ENCODE measurements around the gene TMEM179B.
A peak's percentile ranks its signal among the peaks of the same experiment; 100 is the strongest.
"Not testable (repeated sequence)": the region's sequence is repeated elsewhere in the genome, so short reads cannot be mapped to it uniquely, and the experiment has no call there.

Gene TMEM179B

DNA sequence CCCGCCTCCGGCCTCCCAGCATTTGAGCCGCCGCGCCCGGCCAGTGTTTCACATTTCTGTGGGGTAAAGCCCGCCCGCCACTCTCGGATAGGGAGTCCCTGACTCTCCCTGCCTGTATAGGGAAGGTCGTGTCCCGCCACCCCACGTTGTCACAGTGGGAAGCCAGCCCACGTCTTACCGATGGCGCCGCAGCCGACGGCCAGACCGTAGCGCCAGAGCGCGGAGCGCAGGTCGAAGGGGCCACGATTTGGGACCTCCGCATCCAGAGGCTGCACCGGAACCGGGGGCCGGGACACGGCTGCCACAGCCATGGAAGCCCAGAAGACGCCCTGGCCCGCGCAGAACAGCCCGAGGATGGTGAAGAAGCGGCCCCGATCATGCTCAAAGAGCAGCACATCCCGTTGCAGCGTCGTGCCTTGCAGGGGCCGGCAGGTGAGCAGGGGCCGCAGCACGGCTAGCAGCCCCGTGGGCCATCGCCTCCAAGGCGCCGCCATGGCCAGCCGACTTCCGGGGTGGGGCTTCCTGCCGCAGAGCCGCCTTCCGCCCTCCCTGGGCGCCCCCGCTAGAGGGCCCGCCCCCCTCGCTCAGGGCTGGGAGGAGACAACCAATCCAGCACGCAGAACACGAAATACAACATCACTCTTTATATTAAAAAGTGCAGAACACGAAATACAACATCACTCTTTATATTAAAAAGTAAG is 4.4 kb downstream of the TMEM179B start, which contains the start of gene TMEM223:
Gene TMEM223, minus strand, starts transcription at position 506 of the 701 bp plus-strand sequence. Its CDS starts 12 bp downstream, at position 494.
- DNase-seq, result peak; percentile 43

GRCh38 chr11:62792202-62792575 is 5.0 kb downstream of the TMEM179B start:
- DNase-seq, result no peak

DNA sequence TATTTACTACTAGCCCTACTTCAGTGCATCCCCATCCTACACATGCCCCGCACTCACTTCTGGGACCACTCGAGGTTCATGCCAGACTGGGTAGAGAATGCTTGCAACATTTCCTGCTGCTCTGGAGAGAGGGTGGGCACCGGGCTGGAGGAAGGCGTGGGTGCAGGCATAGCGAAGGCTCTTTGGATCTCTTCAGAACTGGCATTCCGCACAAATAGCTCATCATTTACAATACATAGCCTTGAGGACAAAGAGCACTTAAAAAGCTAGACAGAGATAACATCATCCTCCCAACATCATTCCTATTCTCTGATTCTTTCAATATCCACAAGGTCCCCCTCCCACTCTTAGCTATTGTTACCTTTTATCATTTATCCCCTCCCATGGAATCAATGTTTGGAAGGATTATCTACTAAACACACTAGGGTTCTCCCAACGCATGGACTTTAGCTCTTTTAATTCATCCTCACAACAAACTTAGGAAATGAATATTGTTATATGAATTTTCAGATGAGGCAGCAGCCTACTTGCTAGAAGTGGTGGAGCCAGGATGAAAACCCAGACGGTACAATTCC is 7.1 kb downstream of the TMEM179B start:
- DNase-seq, result no peak

DNA sequence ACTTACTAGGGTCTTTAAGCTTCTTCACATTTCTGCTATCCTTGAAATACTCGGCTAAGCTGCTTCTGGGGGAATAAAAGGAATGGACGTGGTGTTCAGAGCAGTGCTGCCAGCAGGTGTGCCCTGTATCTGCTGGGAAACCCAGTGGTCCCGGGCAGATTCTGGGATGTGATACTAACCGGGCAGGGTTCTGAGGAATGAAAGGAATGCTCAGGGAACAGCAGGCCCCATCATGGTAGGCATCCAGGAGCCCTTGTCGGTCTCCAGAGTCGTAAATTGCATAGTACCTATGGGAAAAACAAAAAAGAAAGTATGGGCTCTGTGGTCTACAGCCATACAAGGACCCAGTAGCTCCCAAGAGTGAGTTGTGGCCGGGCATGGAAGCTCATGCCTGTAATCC is 9.1 kb downstream of the TMEM179B start:
- DNase-seq, result no peak

GRCh38 chr11:62799486-62799885 is 12.3 kb downstream of the TMEM179B start:
- no peak for DNase-seq

- no peak for DNase-seq
Measured at GRCh38 chr11:62801071-62801470, 13.9 kb downstream of the TMEM179B start.

- DNase-seq, result no peak
Measured at GRCh38 chr11:62804310-62805075, 17.3 kb downstream of the TMEM179B start.

- peak; percentile 77 for DNase-seq
Measured at GRCh38 chr11:62805076-62805892, 18.1 kb downstream of the TMEM179B start, which contains the start of gene NXF1. NXF1 (minus strand) TSS chr11:62805440; CDS start chr11:62805356, 84 bp downstream.

- DNase-seq, result no peak
Measured at GRCh38 chr11:62805961-62806441, 18.8 kb downstream of the TMEM179B start.

GRCh38 chr11:62806611-62807121 is 19.5 kb downstream of the TMEM179B start:
- DNase-seq, result no peak

GRCh38 chr11:62810748-62811147 is 23.5 kb downstream of the TMEM179B start:
- DNase-seq, result no peak

GRCh38 chr11:62811659-62812058 is 24.5 kb downstream of the TMEM179B start:
- no peak for DNase-seq

GRCh38 chr11:62816557-62816956 is 29.4 kb downstream of the TMEM179B start:
- DNase-seq, result no peak

- DNase-seq, result no peak
Measured at GRCh38 chr11:62817129-62817528, 29.9 kb downstream of the TMEM179B start.

- DNase-seq, result no peak
Measured at GRCh38 chr11:62823677-62824076, 36.5 kb downstream of the TMEM179B start.

GRCh38 chr11:62828130-62828529 is 40.9 kb downstream of the TMEM179B start:
- not testable (repeated sequence) for DNase-seq

DNA sequence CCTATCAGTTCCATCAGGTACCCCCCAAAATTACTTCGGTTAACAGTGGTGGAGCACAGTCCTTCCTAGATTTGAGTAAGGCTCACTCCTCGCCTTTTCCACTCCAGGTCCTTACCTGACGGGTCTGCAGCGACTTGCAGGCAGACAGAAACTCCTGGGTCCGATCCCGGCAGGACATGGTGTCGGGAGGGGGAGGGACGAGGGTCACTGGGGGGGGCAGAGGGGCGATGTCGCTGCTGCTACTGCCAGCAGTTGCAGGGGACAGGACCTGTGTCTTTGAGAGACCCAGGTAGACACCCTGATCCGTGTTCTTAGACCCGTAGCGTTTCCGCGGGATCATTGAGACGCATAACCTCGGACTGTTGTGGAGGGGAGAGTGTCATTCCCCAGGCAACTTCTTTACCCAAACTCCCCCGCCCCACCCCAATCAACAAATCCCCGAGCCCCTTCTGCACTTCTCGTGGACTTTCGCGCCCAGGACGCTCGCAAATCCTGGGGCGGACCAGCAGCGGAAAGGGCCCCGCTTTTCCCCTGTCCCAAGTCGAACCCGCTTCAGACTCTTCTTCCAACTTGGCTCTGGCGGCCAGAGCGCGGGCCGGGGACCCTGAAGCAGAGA is 43.8 kb downstream of the TMEM179B start:
- no peak for DNase-seq

DNA sequence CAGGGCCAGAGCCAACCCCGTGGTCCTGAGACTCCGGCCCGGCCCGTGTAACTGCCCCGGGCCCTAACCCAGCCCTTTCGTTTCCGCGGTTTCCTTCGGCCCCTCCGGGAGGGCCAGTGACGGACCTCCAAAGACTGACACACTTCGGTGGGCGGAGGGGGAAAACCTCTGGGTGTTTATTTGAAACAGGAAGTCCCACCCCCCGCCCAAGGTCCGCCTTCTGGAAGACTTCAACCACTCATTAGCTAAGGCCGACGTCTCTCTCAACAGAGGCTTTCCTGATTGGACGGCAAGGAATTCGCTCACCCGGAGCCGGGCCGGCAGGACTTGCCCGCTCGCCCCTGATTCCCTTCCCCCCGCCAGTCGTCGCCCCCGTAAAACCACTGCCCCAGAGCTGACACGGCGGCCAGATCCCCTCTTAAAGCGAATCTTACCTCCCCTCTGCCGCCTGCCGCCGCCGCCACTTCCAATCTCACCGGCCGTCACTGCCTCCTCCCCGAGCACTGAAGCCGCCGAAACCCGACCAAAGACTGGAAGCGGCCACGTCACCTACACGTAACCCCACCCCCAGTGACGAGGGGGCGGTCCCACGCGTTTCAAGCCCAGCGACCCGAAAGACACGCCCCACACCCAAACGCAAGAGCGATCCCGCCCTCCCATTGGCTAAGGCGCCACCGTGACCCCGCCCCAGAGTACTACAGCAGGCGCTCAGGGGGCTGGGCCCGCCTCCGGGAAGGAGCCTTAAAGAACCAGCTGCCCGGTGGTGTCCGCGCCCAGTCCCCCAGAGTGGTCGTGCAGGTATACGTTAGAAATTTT is 44.5 kb downstream of the TMEM179B start, which contains the start of gene STX5:
Gene STX5, minus strand, starts transcription at position 532 of the 816 bp plus-strand sequence. CDS start 808 bp downstream, outside the sequence.
- peak; percentile 89 for DNase-seq

- DNase-seq, result no peak
Measured at GRCh38 chr11:62832336-62833234, 45.4 kb downstream of the TMEM179B start, which contains the start of gene TEX54. TEX54 (minus strand) TSS chr11:62832841.

DNA sequence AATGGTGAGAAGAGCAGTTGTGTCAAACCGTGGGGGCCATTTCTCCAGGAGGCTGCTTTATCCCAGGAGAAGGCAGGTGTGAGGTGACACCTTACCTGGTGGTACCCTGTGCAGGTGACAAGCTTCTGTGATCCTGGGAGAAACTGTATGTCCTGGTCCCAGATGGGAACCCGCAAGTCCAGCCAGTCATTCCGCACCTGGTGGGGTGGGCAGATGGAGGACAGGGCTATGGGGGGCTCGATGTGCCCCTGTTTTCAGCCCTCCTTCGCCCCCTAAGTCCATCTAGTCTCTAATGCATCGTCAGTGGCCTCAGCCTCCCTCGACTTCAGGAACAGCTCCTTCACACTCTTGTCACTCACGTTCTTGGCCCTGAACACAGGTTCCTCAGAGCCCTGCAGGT is 48.1 kb downstream of the TMEM179B start:
- DNase-seq, result no peak

All from NCI-H1694 treated with DMSO at 0.1 percent for 48 hours (cell line).